GM21381 (cell line): Measurements from ENCODE around the gene FBP1.
"Not testable (repeated sequence)": the region's sequence is repeated elsewhere in the genome, so short reads cannot be mapped to it uniquely, and the experiment has no call there.

Experiments
- ATAC-seq: cut with Tn5 transposase; IDR thresholded peaks from one replicate; pipeline ENCODE4 v1.9.1; 2021; ENCODE audit warnings: mild to moderate bottlenecking, moderate library complexity; ENCODE audit not compliant: unreplicated experiment

FBP1 gene

GRCh38 chr9:94623253-94623652, 16.1 kb downstream of the FBP1 start:
- ATAC-seq = no peak

GRCh38 chr9:94622087-94622800, 17.1 kb downstream of the FBP1 start:
- ATAC-seq = no peak

GRCh38 chr9:94619026-94619425, 20.3 kb downstream of the FBP1 start:
- no peak for ATAC-seq

DNA sequence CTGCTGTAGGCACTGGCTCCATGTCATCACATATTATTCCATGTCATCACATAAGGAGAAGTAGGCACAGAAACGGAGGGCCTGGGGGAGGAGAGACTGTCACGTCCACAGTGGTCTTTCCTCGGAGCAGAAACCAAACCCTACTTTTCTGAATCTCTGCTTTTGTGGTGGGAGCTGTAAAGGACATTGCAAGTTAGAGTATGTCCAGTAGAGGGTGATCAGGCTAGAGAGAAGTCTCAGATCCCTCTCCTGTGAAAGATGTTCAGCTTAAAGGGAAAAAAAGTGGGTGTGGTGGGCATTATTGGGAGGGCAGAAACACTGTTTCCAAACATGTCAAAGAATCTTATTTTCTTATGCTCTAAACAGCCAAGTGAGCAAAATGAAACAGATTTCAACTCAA, 26.3 kb downstream of the FBP1 start:
- no peak for ATAC-seq

GRCh38 chr9:94612071-94612470, 27.2 kb downstream of the FBP1 start:
- no peak for ATAC-seq

GRCh38 chr9:94611638-94612068, 27.7 kb downstream of the FBP1 start:
- no peak for ATAC-seq

DNA sequence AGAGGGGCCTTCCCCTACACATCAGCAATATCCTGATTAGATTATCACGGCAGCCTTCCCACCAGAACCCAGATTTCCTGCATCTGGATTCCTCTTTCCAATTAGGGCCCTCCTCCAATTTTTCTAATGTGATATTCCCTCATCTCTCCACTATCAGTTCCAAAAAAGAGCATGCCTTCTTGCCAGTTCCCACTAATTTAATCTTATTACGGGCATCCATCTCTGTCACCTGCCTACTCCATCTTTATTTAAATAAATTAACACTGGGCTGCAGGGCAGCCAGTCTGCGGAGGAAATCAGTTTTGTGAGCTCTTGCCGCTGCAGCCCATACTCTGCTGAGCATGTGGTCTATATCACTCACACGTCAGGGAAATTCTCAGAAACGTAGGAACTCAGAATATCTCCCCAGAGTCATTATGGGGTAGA, 29.1 kb downstream of the FBP1 start:
- no peak for ATAC-seq

GRCh38 chr9:94607423-94607691, 32.0 kb downstream of the FBP1 start:
- no peak for ATAC-seq

DNA sequence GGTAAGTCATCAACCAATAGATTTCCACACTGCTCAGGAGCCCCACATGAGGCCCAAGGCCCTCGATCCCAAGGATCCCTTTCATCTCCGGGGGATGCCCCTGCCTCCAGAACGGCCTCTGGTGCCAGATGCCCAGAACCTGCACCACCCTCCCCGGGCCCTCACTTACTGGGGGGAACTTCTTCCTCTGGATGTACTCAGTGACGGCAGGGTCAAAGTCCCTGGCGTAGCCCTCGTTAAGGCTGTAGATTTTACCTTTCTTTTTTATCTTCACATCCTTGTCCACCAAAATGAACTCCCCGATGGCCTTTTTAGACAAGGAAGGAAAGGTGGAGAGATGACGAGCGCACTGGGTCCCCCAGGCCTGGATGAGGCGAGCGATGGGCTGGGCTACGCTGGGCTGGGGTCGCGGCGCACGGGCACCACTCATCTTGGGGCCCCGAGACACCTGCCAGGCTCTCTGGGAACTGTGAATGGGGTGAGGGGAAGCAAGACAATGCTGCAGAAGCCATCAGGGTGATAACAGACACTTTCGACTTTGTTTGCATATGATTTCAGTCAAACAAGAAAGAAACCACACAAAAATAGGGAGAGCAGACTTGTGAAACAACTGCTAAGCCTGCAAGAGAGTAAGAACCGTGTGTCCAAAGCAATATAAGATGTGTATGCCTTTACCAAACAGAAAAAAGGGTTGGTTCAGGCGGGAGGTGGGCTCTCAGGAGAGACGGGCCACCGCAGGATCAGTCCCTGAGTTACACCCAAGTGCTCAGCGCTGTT, 32.5 kb downstream of the FBP1 start:
- no peak for ATAC-seq

- no peak for ATAC-seq
Measured at GRCh38 chr9:94603259-94604160, 35.8 kb downstream of the FBP1 start.

DNA sequence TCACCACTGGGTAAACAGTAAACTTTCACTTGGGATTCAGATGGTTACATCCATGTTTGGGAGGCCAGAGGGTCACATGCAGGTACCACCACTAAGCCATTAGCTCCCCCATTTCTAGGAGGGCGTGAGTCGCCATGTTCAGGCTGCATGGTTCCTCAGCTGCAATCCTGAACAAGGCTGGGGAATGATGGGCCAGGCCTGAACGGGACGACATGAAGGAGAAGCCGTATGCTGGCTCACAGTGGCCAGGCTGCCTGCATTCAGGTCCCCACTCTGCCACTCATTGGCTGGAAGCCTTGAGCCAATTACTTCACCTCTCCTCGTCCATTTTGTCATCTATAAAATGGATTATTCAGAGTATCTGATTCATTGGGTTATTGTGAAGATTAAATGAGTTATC, 36.7 kb downstream of the FBP1 start:
- ATAC-seq = no peak

GRCh38 chr9:94600715-94601114, 38.6 kb downstream of the FBP1 start:
- no peak for ATAC-seq

- no peak for ATAC-seq
Measured at GRCh38 chr9:94600258-94600657, 39.1 kb downstream of the FBP1 start.

- no peak for ATAC-seq
Measured at GRCh38 chr9:94599102-94599501, 40.2 kb downstream of the FBP1 start.

DNA sequence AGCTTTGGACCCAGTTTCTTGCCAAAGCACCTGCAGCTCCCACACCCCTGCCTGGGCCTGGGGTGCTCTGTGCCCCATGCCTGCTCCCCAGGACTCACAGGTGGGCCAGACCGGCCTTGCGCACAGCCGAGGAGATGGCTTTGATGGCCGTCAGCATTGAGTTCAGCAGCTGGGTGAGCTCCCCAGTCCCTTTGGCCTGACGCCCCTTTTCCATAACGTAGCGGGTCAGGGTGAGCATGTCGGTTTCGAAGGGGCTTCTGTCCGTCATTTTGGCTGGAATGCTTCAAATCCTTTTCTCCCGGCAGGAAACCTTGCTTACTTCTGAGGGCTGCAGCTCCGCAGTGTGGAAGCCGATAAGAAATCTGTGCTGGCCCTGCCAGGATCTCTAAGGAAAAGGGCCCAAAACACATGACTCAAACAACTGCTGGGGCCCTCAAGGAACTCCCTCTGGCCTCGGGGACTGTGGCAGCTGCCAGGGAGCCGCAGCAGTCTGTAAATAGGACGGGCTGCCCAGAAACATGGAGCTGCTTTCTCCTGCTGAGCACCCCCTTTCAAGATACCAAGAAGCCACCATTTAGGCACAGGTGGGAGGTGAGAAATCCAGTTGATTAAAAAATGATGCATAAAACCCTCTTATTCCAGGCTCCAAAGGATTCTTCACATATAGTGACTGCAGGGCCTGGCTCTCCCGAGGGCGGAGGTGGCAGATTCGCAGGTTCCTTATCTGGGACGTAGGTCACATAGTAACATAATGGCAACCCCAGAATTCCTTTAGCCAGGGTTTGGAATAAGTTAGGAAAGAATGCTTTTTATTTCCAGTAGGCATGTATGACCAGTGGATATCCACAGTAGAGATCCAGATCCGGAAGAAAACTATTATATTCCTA, 45.6 kb downstream of the FBP1 start, which contains the start of gene FBP2:
Gene FBP2, minus strand, starts transcription at position 366 of the 887 bp plus-strand sequence. Its CDS starts 98 bp downstream, at position 268.
- no peak for ATAC-seq

DNA sequence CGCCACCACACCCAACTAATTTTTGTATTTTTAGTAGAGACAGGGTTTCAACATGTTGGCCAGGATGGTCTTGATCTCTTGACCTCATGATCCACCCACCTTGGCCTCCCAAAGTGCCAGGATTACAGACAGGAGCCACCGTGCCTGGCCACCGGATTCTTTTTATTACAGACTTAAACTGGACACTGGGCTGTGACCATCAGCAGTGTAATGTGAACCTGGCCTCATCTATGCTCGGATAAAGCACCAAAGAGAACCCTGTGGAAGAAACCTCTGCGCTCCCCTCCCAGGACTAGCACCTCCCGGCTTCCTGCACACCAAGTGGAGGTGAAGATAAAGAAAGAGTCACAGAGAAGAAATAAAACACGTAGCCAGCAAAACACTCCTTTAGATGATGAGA, 46.6 kb downstream of the FBP1 start:
- not testable (repeated sequence) for ATAC-seq

DNA sequence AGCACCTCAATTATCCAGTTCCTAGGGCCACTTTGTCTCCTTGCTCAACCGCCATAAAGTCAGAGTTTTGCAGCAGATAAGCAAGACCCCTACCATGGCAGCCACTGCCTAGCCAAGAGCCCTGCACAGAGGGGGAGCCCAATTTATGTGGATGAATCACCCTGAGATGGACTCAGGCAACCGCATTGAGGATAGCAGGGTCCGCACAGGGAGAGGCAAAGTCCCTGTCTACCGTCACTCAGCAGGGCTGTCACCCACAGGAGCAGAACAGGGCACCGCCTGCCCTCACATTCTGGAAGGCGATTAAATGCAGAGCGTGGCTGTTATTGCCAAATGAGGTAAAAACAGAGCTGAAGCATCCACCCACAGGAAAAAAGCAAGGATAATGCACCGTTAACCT, 47.4 kb downstream of the FBP1 start:
- ATAC-seq = no peak

GRCh38 chr9:94591046-94591545, 48.2 kb downstream of the FBP1 start:
- ATAC-seq = not testable (repeated sequence)

- ATAC-seq = no peak
Measured at GRCh38 chr9:94588681-94589080, 50.6 kb downstream of the FBP1 start.

GRCh38 chr9:94586814-94587213, 52.5 kb downstream of the FBP1 start:
- no peak for ATAC-seq
